SK-N-SH (cell line): Measurements from ENCODE around the gene LPP. TPM values are rescaled to one million over a fixed set of nuclear protein-coding genes. Genes with fewer than 3 reads are reported as not detected.
A peak's percentile ranks its signal among the peaks of the same experiment; 100 is the strongest.

Experiments
- CTCF ChIA-PET: fragments of 300-600, 350-600 bp; formaldehyde crosslinking; extraction: SDS; loops from one replicate; lab custom pipeline; 2021; lab: Yijun Ruan, JAX
- POLR2A ChIA-PET: fragments of 350-600 bp; sonication (Branson Sonifier 250); formaldehyde crosslinking; extraction: SDS; loops from one replicate; lab custom pipeline; 2020; ENCODE audit warnings: antibody characterized with exemption, inconsistent platforms; lab: Yijun Ruan, JAX
- DNase-seq: peaks from one replicate; pipeline ENCODE4 v3.0.0; 2012
- H2AFZ ChIP-seq: fragments of 200-600 bp; sonication (generic); 2 replicates; pipeline ENCODE4 v1.8.1; 2016; ENCODE audit warnings: antibody characterized with exemption, mild to moderate bottlenecking, low read depth
- H3F3A ChIP-seq: fragments of 200-600 bp; sonication (generic); replicated peaks from 2 replicates; pipeline ENCODE3; 2016; ENCODE audit warnings: antibody characterized with exemption, mild to moderate bottlenecking; ENCODE audit not compliant: insufficient read depth
- H3K27ac ChIP-seq, 2 experiments: fragments of 200-500 bp in 1 of 2; fragments of 200-600 bp in 1 of 2; sonication (Bioruptor generic) in 1 of 2; sonication (generic), shearing (Covaris generic) in 1 of 2; 2 replicates each; pipeline versions ENCODE4 v1.5.1 to v1.6.1; 2014 to 2016; ENCODE audit warnings: low read depth in 2 of 2, inconsistent platforms in 1 of 2, low read length in 1 of 2, mild to moderate bottlenecking in 1 of 2, mixed read lengths in 1 of 2
- H3K27me3 ChIP-seq: fragments of 200-600 bp; sonication (generic), shearing (Covaris generic); 2 replicates; pipeline ENCODE4 v1.6.1; 2016; ENCODE audit warnings: mixed run types; ENCODE audit not compliant: insufficient read depth
- H3K36me3 ChIP-seq, 2 experiments: fragments of 200-500 bp in 1 of 2; fragments of 200-600 bp in 1 of 2; sonication (Bioruptor generic) in 1 of 2; sonication (generic) in 1 of 2; replicated peaks in 1 of 2; 2 replicates each; pipeline versions ENCODE3 to v1.5.1; 2014 to 2016; ENCODE audit warnings: low read length in 1 of 2, mild to moderate bottlenecking in 1 of 2; ENCODE audit not compliant: insufficient read depth in 2 of 2, control insufficient read depth in 1 of 2
- H3K4me1 ChIP-seq, 2 experiments: fragments of 200-500 bp in 1 of 2; fragments of 200-600 bp in 1 of 2; sonication (Bioruptor generic) in 1 of 2; sonication (generic), shearing (Covaris generic) in 1 of 2; 2 replicates each; pipeline versions ENCODE4 v1.5.1 to v1.6.1; 2014 to 2016; ENCODE audit warnings: low read depth in 1 of 2, low read length in 1 of 2, mixed run types in 1 of 2; ENCODE audit not compliant: insufficient read depth in 2 of 2, control insufficient read depth in 1 of 2
- H3K4me2 ChIP-seq: fragments of 200-600 bp; sonication (generic), shearing (Covaris generic); 2 replicates; pipeline ENCODE4 v1.6.1; 2017; ENCODE audit warnings: mixed run types
- H3K4me3 ChIP-seq, 2 experiments: fragments of 200-500 bp in 1 of 2; fragments of 200-600 bp in 1 of 2; sonication (Bioruptor generic) in 1 of 2; sonication (generic), shearing (Covaris generic) in 1 of 2; 2 replicates each; pipeline versions ENCODE4 v1.5.1 to v1.8.1; 2014 to 2016; ENCODE audit warnings: low read depth in 2 of 2, inconsistent platforms in 1 of 2, low read length in 1 of 2, mild to moderate bottlenecking in 1 of 2, mixed read lengths in 1 of 2, moderate library complexity in 1 of 2
- H3K79me2 ChIP-seq: fragments of 200-600 bp; sonication (generic); 2 replicates; pipeline ENCODE4 v1.8.1; 2017; ENCODE audit warnings: mild to moderate bottlenecking; ENCODE audit not compliant: insufficient read depth
- H3K9ac ChIP-seq: fragments of 200-600 bp; sonication (generic); 2 replicates; pipeline ENCODE4 v1.6.1; 2017; ENCODE audit warnings: mixed run types
- H3K9me2 ChIP-seq: fragments of 200-600 bp; sonication (generic); 2 replicates; pipeline ENCODE4 v1.6.1; 2017; ENCODE audit warnings: mixed run types
- H3K9me3 ChIP-seq: fragments of 200-600 bp; sonication (generic); 2 replicates; pipeline ENCODE4 v1.6.1; 2017; ENCODE audit warnings: mixed run types, mild to moderate bottlenecking, moderate library complexity
- H4K20me1 ChIP-seq: fragments of 200-600 bp; sonication (generic); 2 replicates; pipeline ENCODE4 v1.6.1; 2017; ENCODE audit warnings: mild to moderate bottlenecking, mixed run types; ENCODE audit not compliant: insufficient read depth
- CHD2 ChIP-seq: fragments of 150-350 bp; IDR thresholded peaks from 2 replicates; pipeline ENCODE4 v1.6.1; 2018; ENCODE audit warnings: low read length; ENCODE audit not compliant: partially characterized antibody
- FOXJ3 ChIP-seq: sonication (generic); formaldehyde crosslinking; IDR thresholded peaks from 2 replicates; pipeline ENCODE4 v1.5.1; 2020; ENCODE audit warnings: mild to moderate bottlenecking, missing genetic modification reagents
- GABPA ChIP-seq: IDR thresholded peaks from 2 replicates; pipeline ENCODE4 v1.4.0; 2012; ENCODE audit warnings: low read depth, mild to moderate bottlenecking
- MXI1 ChIP-seq: IDR thresholded peaks from 2 replicates; pipeline ENCODE4 v1.6.1; 2012; ENCODE audit warnings: mild to moderate bottlenecking, low read depth, low read length, improper control_type of control experiment
- NFIC ChIP-seq: IDR thresholded peaks from 2 replicates; pipeline ENCODE4 v1.4.0; 2012; ENCODE audit warnings: borderline replicate concordance
- NRF1 ChIP-seq: IDR thresholded peaks from 2 replicates; pipeline ENCODE4 v1.6.1; 2012; ENCODE audit warnings: low read depth, mild to moderate bottlenecking, low read length
- RAD21 ChIP-seq: IDR thresholded peaks from 2 replicates; pipeline ENCODE4 v1.6.1; 2012; ENCODE audit warnings: mild to moderate bottlenecking, low read length
- RXRA ChIP-seq: IDR thresholded peaks from 2 replicates; pipeline ENCODE4 v1.4.0; 2012; ENCODE audit warnings: low read depth, mild to moderate bottlenecking, borderline replicate concordance
- TCF12 ChIP-seq: IDR thresholded peaks from 2 replicates; pipeline ENCODE4 v1.4.0; 2012
- WGBS: methylation state at CpG from one replicate; pipeline ENCODE4 v1.1.6; 2017; ENCODE audit warnings: low lambda C conversion rate; 5-methylcytosine and 5-hydroxymethylcytosine counted together
- polyA plus RNA-seq, 3 experiments: library from polyadenylated mRNA; depleted of rRNA; stranded (reverse); fragments of >200 nt; gene quantifications; 2 replicates each; pipeline ENCODE4 v1.2.3, GENCODE V29; 2012
- TF ChIP-seq, protein P1 (sequence below): IDR thresholded peaks from 2 replicates; pipeline ENCODE4 v1.4.0; 2012; ENCODE audit warnings: low read depth, borderline replicate concordance
- TF ChIP-seq, protein P2 (sequence below): IDR thresholded peaks from 2 replicates; pipeline ENCODE4; 2012
- TF ChIP-seq, protein P3 (sequence below): IDR thresholded peaks from 2 replicates; pipeline ENCODE4 v1.4.0; 2012; ENCODE audit warnings: low read depth
- TF ChIP-seq, protein P4 (sequence below): fragments of 200-600 bp; sonication (generic); IDR thresholded peaks from 2 replicates; pipeline ENCODE4 v1.6.1; 2017; ENCODE audit warnings: antibody characterized with exemption, mild to moderate bottlenecking, moderate library complexity
- TF ChIP-seq, protein P5 (sequence below): IDR thresholded peaks from 2 replicates; pipeline ENCODE4 v1.6.1; 2012; ENCODE audit warnings: mild to moderate bottlenecking, low read depth, low read length, moderate library complexity

LPP gene
- polyA plus RNA-seq, 1 of the 3 experiments (the other 2 are of a cell fraction) = 6.6 TPM

DNA sequence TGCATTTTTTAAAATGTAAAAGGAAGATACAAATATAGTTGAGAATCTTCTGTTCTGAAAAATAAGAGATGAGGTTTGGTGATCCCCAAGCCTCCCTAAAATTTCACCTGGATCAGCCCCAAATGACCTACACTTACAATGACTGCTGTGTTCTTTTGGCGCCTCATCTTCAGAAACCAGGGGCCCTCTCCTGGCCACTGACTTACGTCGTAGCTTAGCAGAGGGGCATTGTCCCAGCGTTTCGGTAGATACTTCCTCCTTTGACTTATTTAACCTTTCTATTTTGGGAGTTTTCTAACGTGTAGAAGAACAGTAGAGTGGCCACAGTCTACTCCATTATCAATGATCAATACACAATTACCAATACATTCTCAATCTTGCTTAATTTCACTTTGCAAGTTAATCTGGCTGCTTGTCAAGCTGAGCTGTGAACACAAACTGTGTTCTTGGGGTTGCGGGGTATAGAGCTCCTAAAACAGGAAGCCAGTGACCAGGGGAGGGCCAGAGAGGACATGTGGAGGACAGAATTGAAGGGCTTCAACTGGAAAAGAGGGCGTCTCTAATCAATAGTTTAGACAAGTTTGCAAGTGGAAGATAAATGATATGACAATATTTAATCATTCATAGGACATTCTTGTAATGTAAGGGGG lies 419.5 kb downstream of the LPP start:
- Histone ChIP-seq H3K9me2 (no peaks in the 10 kb centered on the region), H3K4me1 (peaks cover 0 to 7% of the 10 kb centered on the region in 2 experiments; a peak in 2 of 4 replicates), H4K20me1 (no peaks in the 10 kb centered on the region), H3K4me2 (no peak overlapping the region), H3K36me3 (no peaks in the 10 kb centered on the region), H3K27ac (peak overlapping the region in 1 of 2 experiments; percentile 78; a peak in 2 of 4 replicates), H3K79me2 (peaks cover 12% of the 10 kb centered on the region), H3K4me3 (no peak overlapping the region), H3K27me3 (no peaks in the 10 kb centered on the region), H3K9me3 (no peaks in the 10 kb centered on the region), H2AFZ (no peak overlapping the region), H3K9ac (no peak overlapping the region)
- no peak for DNase-seq
- POLR2A ChIA-PET = no interaction called here
- CTCF ChIA-PET = interaction anchor here (1.5 kb wide), 1 partner anchor 15 kb away, joined by 3 read pairs; no protein-coding TSS in a partner anchor
- no peak for TF ChIP-seq FOXJ3 (CRISPR knock-in tag)
- TF ChIP-seq MXI1 = no peak
- TF ChIP-seq RAD21 = no peak
- TF ChIP-seq, protein P1, sequence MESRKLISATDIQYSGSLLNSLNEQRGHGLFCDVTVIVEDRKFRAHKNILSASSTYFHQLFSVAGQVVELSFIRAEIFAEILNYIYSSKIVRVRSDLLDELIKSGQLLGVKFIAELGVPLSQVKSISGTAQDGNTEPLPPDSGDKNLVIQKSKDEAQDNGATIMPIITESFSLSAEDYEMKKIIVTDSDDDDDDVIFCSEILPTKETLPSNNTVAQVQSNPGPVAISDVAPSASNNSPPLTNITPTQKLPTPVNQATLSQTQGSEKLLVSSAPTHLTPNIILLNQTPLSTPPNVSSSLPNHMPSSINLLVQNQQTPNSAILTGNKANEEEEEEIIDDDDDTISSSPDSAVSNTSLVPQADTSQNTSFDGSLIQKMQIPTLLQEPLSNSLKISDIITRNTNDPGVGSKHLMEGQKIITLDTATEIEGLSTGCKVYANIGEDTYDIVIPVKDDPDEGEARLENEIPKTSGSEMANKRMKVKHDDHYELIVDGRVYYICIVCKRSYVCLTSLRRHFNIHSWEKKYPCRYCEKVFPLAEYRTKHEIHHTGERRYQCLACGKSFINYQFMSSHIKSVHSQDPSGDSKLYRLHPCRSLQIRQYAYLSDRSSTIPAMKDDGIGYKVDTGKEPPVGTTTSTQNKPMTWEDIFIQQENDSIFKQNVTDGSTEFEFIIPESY = no peak
- TF ChIP-seq RXRA = no peak
- TF ChIP-seq NRF1 = no peak
- no peak for TF ChIP-seq TCF12
- TF ChIP-seq, protein P2, sequence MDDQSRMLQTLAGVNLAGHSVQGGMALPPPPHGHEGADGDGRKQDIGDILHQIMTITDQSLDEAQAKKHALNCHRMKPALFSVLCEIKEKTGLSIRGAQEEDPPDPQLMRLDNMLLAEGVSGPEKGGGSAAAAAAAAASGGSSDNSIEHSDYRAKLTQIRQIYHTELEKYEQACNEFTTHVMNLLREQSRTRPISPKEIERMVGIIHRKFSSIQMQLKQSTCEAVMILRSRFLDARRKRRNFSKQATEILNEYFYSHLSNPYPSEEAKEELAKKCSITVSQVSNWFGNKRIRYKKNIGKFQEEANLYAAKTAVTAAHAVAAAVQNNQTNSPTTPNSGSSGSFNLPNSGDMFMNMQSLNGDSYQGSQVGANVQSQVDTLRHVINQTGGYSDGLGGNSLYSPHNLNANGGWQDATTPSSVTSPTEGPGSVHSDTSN = no peak
- TF ChIP-seq, protein P3, sequence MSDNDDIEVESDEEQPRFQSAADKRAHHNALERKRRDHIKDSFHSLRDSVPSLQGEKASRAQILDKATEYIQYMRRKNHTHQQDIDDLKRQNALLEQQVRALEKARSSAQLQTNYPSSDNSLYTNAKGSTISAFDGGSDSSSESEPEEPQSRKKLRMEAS = no peak
- TF ChIP-seq, protein P4, sequence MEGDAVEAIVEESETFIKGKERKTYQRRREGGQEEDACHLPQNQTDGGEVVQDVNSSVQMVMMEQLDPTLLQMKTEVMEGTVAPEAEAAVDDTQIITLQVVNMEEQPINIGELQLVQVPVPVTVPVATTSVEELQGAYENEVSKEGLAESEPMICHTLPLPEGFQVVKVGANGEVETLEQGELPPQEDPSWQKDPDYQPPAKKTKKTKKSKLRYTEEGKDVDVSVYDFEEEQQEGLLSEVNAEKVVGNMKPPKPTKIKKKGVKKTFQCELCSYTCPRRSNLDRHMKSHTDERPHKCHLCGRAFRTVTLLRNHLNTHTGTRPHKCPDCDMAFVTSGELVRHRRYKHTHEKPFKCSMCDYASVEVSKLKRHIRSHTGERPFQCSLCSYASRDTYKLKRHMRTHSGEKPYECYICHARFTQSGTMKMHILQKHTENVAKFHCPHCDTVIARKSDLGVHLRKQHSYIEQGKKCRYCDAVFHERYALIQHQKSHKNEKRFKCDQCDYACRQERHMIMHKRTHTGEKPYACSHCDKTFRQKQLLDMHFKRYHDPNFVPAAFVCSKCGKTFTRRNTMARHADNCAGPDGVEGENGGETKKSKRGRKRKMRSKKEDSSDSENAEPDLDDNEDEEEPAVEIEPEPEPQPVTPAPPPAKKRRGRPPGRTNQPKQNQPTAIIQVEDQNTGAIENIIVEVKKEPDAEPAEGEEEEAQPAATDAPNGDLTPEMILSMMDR = no peak
- TF ChIP-seq GABPA = no peak
- TF ChIP-seq CHD2 = no peak
- TF ChIP-seq NFIC = no peak
- TF ChIP-seq, protein P5, sequence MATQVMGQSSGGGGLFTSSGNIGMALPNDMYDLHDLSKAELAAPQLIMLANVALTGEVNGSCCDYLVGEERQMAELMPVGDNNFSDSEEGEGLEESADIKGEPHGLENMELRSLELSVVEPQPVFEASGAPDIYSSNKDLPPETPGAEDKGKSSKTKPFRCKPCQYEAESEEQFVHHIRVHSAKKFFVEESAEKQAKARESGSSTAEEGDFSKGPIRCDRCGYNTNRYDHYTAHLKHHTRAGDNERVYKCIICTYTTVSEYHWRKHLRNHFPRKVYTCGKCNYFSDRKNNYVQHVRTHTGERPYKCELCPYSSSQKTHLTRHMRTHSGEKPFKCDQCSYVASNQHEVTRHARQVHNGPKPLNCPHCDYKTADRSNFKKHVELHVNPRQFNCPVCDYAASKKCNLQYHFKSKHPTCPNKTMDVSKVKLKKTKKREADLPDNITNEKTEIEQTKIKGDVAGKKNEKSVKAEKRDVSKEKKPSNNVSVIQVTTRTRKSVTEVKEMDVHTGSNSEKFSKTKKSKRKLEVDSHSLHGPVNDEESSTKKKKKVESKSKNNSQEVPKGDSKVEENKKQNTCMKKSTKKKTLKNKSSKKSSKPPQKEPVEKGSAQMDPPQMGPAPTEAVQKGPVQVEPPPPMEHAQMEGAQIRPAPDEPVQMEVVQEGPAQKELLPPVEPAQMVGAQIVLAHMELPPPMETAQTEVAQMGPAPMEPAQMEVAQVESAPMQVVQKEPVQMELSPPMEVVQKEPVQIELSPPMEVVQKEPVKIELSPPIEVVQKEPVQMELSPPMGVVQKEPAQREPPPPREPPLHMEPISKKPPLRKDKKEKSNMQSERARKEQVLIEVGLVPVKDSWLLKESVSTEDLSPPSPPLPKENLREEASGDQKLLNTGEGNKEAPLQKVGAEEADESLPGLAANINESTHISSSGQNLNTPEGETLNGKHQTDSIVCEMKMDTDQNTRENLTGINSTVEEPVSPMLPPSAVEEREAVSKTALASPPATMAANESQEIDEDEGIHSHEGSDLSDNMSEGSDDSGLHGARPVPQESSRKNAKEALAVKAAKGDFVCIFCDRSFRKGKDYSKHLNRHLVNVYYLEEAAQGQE = no peak
- TF ChIP-seq, all 33 proteins: peak for 0
- H3F3A ChIP-seq = peaks cover 9% of the 10 kb centered on the region
- 80% methylated on average over 8 of the region's 8 CpGs for WGBS
